ENCODE measurements around the gene S1PR5.

The S1PR5 gene

GRCh38 chr19:10517760-10518443, 655 bp upstream of the S1PR5 start:
- no peak for TF ChIP-seq CTCF (conservative IDR thresholded peaks at IDR 0.05)
- H3K27ac ChIP-seq: peak overlapping the region; percentile 20; the same call in 1 of the 2 replicates

DNA sequence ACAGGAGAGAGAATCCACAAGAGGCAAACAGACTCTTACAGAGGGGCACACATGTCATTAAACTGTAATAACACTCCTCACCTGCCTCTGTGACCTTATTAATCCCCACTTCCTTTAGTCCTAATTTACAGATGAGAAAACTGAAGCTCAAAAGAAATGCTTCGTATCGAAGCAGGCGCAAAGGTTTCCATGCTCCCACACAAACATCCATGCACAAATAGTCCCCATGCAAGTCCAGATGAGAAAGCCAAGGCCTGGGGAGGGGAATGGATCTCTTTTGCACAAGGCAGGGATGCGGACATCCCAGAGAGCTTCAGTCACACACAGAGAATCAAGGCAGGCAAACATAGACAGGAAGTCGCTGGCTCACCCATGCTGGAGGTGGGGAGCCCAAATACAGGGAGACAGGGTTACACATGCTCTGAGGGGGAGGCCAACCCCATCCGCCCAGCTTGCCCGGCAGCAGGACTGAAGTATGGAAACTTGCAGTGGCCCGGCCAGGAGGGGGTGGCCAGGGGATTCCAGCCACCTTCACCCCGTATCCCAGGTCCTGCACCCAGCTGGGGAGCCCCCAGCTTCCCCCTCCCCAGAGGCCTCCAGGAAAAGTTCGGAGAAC, 468 bp downstream of the S1PR5 start:
- H3K27ac ChIP-seq: peak overlapping the region; percentile 20; the same call in 1 of the 2 replicates
- no peak for TF ChIP-seq CTCF (conservative IDR thresholded peaks at IDR 0.05)

GRCh38 chr19:10516064-10516385, 1.2 kb downstream of the S1PR5 start:
- no peak for TF ChIP-seq CTCF (conservative IDR thresholded peaks at IDR 0.05)
- no peak overlapping the region for H3K27ac ChIP-seq

DNA sequence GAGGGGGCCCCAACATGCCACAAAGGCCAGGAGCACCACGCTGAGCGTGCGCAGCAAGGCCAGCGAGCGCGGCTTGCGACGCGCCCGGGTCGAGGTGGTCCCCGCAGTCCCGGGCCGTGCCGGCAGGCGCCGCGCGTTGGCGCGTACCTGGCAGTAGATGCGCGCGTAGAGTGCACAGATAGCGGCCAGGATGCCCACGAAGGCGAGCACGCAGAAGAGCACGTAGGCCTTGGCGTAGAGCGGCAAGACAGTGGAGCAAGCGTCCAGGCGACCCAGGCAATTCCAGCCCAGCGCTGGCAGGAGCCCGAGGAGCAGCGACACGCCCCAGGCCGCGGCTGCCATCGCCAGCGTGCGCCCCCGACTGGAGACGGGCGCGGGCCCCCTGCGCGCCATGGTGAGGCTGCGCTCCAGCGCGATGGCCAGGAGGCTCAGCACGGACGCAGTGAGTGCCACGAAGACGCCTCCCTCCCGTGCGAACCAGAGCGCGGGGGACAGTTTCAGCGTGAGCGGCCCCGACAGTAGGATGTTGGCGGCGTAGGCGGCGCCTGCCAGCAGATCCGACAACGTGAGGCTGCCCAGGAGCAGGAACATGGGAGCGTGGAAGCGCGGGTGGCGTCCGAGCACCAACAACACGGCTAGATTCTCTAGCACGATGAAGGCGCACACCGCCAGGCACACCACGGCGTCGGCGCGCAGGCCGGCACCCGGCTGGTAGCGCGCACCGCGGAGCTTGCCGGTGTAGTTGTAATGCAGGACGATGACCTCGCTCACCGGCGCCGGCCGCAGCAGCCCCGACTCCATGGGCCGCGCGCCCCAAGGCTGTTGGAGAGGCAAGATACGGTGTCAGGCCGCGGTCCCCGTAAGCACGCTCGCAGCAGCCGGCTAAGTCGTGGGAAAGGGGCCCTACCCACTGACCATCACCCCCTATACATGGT, 2.8 kb downstream of the S1PR5 start:
- TF ChIP-seq CTCF (conservative IDR thresholded peaks at IDR 0.05): no peak

GRCh38 chr19:10513223-10513622, 4.0 kb downstream of the S1PR5 start:
- TF ChIP-seq CTCF (conservative IDR thresholded peaks at IDR 0.05): no peak
- no peak overlapping the region for H3K27ac ChIP-seq

More for the DNA sequence above, 2.8 kb downstream of the S1PR5 start:
- no peak overlapping the region for H3K27ac ChIP-seq

GRCh38 chr19:10510301-10510802, 6.9 kb downstream of the S1PR5 start:
- TF ChIP-seq CTCF (conservative IDR thresholded peaks at IDR 0.05): no peak
- peak overlapping the region; percentile 32; the same call in 1 of the 2 replicates for H3K27ac ChIP-seq

DNA sequence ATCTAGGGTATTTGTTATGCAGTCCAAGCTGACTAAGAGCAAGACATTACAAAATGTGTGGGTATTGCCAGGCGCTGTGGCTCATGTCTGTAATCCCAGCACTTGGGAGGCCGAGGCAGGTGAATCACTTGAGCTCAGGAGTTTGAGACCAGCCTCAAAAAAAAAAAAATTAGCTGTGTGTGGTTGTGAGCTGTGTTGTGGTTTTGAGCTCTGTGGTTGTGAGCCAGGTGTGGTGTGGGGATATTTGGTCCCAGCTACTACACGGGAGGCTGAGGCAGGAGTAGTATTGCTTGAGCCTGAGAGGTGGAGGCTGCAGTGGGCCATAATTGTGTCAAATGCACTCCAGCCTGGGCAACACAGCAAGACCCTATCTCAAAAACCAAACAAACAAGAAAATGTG, 8.5 kb downstream of the S1PR5 start:
- no peak overlapping the region for H3K27ac ChIP-seq
- no peak for TF ChIP-seq CTCF (conservative IDR thresholded peaks at IDR 0.05)

Measured in VCaP (cell line).